Stimulated activated CD8-positive, alpha-beta memory T cell treated with anti-CD3 and anti-CD28 coated beads, Interleukin-4, amount 100 ng/mL, for 4 hours (primary cell): ENCODE data around the gene ZNF646.
"Not testable (repeated sequence)": the region's sequence is repeated elsewhere in the genome, so short reads cannot be mapped to it uniquely, and the experiment has no call there.

ENCODE experiments used
- DNase-seq, 2 donors: peaks; one replicate each; pipeline ENCODE4 v3.0.0-alpha.2; 2020; ENCODE audit warnings: low read depth in 2 of 2, low spot score in 1 of 2

The ZNF646 gene

GRCh38 chr16:31083081-31083480 is 8.9 kb downstream of the ZNF646 start:
- DNase-seq = no peak

GRCh38 chr16:31083556-31083955 is 9.3 kb downstream of the ZNF646 start:
- DNase-seq = no peak

DNA sequence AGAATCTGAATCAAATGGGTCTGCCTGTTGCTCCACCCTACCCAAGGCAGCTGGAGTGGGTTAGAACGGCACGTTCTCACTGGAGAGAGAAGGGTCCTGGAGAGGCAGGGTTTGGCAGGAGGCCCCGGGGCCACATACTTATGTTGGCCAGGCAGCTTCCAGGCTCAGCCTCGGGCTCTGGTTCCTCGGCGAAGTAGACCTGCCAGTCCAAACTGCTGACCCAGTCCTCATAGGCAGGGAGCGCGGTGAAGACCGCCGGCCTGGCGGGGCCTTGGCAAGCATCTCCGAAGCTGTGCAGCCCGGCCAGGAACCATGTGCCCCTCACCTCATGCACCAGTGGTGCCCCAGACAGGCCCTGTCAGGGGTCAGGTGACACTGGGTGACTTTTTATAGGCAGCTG is 9.8 kb downstream of the ZNF646 start:
- DNase-seq = no peak

DNA sequence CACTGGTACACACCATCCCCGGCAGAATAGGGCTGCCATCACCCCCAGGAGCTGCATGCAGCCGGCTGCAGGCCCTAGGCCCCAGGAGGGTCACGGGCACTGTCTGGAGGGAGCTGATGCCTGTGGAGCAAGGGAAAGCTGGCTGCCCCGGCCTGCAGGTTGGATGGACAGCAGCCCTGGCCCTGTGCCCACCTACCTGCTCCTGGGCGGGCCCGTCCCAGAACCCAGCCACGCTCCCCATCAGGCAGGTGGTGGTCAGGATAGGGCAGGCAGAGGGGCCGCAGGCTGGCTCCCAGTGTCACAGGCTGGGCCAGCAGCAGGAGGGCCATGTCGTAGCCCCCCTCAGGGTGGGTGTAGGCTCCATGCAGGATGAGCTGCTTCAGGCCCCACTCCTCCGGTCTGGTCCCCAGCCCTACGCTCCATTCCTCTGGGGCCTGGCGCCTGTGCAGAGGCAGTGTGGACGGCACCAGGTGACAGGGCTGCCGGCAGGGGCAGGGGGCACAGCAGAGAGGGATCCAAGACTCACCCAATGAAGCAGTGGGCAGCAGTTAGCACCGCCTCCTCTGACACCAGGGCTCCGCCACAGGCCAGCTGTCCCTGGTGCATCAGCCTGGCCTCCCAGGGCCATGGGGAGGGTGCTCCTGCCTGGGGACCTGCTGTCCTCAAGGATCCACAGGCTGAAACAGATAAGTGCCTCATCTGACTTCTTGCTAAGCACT is 10.5 kb downstream of the ZNF646 start:
- no peak for DNase-seq

GRCh38 chr16:31085411-31085810 is 11.2 kb downstream of the ZNF646 start:
- DNase-seq = no peak

GRCh38 chr16:31085873-31086628 is 11.8 kb downstream of the ZNF646 start:
- no peak for DNase-seq

- no peak for DNase-seq
Measured at GRCh38 chr16:31086629-31086906, 12.3 kb downstream of the ZNF646 start.

DNA sequence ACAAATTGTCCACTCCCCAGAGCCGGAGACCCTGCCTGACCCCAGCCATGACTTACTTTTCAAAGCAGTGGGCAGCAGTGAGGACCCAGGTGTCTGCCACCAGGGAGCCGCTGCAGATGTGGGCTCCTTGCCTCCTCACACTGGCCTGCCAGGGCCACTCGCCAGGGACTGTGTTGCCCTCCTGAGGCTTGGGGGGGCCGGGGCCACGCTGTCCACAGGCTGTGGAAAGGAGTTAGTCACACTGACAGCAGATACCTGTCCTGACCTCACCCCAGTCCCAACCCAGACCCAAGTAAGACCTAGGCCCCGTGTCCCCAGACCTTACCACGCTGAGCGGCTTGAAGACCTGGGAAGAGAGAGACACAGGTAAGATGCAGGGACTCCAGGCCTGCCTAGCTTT is 13.3 kb downstream of the ZNF646 start:
- DNase-seq = no peak

DNA sequence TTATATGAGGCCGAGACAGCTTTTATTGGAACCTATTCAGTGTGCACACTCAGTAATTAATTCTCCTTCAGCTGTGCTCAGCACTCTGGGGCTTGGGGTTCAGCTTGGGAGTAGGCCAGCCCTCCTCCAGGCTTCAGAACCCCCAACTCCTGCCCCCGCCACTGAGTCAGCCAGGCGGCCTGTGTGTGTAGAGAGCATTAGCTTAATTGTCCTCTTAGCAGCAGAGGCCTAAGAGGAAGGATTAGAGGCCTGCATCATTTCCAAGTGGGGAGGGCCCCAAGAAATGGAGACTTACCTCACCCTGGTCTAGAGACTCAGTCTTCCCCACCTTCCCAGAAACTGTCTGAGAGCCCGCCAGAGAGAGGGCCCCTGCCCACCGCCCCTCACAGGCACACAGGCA is 13.7 kb downstream of the ZNF646 start:
- DNase-seq = no peak

DNA sequence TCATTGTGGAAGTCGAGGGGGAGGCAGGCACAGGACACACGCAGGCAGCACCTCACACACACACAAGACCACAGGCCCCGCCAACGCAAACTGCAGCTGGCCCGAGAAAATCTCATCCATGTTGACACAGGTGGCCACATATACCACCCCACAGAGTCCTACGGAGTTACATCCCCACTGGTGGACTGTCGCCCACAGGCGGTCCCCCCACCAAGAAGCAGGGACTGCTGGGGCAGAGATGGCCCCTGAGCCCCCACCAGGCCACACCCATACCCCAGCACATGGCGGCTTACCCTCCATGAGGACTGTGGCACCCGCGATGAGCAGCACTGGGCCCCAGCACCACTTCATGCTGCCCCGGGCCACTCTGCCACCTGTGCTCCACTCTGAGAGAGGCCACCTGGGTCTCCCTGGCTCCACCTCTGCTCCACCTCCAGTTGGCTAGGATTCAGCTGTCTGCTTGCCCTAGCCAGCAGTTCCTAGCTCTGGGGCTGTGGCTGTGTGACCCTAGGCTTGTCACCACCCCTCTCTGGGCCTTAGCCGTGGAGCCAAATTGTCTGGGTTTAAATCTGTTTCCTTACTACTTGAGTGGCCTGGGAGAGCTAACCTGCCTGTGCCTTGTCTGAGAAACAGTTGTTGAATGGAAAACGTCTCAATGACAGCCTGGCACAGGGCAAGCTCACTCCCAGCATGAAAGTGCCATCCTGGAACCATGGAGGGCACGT is 14.4 kb downstream of the ZNF646 start, which contains the start of gene PRSS53:
PRSS53 (minus strand) TSS at position 485 of the 725 bp plus-strand sequence; CDS start at position 351, 134 bp downstream.
- DNase-seq = no peak

DNA sequence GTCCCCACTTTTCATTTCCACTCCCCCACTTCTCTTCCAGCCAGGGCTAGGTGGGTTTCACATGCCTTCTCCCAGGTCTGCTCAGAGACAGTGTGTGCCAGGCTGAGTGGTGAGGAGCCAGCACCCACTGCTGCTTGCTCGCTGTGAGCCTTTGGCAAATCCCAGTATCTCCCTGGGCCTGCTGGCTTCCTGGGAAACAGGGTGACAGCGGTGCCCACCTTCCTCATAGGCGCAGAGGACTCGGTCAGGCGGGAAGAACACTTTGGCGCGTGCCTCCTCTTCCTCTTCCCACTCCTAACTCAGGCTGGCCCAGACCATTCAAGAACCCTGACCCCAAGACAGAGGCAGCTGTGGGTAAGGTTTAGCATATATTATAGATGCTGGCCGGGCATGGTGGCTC is 15.0 kb downstream of the ZNF646 start:
- no peak for DNase-seq

DNA sequence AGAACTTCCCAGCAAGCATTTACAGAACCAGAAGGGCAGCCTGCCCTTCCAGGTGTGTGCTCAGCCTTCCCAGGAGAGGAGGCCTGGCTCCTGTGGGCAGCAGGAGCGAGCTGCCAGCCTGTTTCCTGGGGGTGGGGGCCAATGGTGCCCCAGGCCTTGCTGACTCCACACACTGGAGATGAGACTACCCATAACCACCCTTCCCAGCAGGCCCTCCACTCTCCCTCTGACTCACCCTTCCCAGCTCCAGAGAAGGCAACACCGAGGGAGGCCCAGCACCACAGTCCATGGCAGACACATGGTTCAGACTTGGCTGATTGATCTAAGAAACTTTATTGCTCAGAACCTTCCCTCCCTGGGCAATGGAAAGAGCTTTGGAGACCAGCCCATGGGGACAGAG is 16.3 kb downstream of the ZNF646 start:
- DNase-seq = no peak

DNA sequence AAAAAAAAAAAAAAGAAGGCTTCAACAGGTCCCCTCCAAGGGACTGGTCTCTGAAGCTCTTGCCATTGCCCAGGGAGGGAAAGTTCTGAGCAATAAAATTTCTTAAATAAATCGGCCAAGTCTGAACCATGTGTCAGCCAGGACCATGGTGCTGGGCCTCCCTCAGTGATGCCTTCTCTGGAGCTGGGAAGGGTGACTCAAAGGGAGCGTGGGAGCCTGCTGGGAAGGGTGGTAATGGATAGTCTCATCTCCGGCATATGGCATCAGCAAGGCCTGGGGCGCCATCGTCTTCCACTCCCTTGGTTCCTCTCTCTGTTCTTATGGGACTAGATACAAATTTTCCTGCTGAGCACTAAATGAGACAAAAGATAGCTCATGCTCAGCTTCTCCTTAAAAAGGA is 18.1 kb downstream of the ZNF646 start:
- DNase-seq = no peak

DNA sequence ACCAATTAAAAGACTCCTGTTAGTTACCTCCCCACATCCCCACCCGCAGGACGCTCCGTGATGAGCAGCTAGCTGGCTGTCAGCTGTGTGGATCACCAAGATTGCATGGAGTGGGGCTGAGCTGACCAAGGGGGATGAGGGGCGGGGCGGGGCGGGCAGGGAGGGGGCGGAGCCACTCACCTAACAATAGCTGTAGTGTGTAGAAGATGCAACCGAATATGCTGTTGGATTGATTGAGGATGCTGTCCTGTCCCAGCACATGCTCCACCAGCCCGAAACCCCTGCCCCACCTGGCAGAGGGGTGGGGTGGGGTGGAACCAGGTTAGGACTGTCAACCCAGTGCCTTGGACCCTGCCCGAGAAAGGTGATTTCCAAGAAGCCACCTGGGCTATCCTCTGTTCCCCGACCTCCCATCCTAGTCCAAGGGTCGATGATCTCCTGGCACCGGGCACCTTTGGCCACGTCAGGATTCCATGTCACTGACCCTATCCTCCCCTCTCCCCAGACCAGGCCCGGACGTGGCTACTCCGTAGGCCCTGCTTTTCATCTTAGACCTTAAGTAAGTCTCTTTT is 19.0 kb downstream of the ZNF646 start:
- DNase-seq = no peak

DNA sequence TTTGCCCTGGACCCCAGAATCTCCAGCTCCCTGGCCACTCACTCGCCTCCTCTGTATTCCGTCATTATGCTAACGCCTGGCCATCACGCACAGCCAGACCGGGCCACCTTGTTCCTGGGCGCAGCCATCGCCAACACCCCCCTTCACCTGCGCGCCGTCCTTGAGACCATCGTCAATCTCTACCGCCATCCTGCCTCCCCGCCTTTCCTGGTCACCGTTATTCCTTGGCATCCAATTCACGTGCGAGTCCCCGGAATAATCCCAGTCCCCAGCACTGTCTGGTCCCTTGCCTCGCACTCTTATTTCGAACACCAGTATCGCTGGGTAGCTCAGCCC is 19.8 kb downstream of the ZNF646 start:
- no peak for DNase-seq

GRCh38 chr16:31094424-31095120 is 20.4 kb downstream of the ZNF646 start, which contains the start of gene VKORC1:
Gene VKORC1, minus strand, starts transcription at chr16:31094797. Its CDS starts 68 bp downstream, at chr16:31094729.
- peak; percentile 59 to 68 for DNase-seq

DNA sequence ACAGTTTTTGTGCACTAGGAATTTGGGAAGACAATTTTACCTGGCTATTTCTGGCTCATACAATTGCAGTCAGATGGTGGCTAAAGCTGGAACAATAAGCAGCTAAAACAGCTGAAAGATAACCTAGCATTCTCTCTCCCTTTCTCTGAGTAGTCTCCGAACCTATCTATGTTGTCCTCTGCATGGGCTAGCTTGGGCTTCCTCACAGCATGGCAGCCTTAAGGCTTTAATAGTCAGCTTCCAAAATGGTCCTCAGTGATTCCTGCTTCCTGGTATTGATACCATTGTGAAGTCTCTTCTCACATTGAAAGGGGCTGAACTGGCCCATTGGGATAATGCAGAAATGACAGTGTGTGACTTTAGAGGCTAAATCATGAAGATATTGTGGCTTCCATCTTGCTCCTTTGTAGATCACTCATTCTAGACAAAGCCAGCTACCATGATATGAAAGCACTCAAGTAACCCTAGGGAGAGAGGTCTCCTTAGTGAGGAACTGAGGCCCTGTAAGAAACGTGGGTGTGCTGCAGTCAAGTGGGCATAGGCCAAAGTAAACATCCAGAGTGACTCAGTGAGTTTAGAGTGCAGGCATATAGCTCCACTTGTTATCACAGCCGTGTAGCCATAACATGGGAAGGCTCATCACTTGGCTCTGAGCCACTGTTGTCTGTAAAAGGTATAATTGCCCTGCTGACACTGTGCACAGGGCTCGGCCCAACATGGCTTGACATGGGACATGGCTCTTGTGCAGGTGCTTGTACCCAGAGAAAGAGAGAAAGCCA is 25.8 kb downstream of the ZNF646 start:
- no peak for DNase-seq

DNA sequence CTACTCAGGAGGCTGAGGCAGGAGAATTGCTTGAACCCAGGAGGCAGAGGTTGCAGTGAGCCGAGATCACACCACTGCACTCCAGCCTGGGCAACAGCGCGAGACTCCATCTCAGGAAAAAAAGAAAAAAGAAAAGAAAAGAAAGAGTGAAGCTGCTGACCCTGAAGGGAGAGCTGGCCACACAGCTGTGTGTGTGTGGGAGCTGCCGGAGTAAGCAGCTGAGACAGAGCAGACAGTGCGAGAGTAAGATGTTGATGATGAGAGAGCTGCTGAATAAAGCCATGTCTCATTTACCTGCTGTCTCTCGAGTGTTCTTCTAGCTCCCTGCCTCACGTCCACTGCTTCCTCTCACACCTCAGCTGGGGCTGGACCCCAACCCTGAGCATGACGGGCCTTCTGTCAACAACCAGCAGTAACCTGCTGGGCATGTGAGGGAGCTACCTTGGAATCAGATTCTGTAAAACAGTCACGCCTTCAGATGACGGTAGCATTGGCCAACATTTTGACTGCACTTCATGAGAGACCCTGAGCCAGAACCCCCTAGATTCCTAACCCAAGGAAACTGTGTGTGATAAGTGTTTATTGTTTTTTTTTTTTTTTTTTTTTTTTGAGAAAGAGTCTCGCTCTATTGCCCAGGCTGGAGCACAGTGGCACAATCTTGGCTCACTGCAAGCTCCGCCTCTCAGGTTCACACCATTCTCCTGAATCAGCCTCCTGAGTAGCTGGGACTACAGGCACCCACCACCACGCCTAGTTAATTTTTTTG is 26.8 kb downstream of the ZNF646 start:
- DNase-seq = not testable (repeated sequence)

DNA sequence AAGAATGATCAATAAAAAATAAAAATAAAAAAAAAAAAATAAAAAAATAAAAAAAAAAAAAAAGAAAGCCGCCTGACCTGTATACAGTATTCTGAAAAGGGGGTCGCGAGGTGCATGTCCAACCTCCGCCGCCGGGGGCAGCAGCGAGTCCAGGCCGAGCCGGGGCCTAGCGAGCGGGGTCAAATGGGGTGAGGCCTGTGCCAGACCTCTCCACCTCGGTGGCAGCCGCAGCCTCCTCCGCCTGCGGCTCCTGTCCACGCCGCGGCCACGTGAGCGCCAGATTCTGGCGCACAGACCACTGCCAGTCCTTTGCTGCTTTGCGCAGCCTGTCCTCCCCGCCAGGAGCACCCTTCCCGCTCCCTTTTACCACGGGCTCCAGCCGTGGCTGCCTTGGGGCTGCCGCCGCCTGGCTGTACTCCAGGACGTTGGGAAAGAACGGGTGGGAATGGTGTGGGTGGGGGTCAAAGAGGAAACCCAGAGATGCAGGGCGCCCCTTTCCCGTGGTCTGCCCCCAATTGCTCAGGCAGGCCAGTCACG is 31.5 kb downstream of the ZNF646 start:
- DNase-seq = peak; percentile 58 to 70
